ENCODE results near the gene FAT1. TPM values are rescaled to one million over a fixed set of nuclear protein-coding genes. Genes with fewer than 3 reads are reported as not detected.

FAT1 gene
- total RNA-seq, 2 donors from 2014 or later: 75.5 to 85.9 TPM

DNA sequence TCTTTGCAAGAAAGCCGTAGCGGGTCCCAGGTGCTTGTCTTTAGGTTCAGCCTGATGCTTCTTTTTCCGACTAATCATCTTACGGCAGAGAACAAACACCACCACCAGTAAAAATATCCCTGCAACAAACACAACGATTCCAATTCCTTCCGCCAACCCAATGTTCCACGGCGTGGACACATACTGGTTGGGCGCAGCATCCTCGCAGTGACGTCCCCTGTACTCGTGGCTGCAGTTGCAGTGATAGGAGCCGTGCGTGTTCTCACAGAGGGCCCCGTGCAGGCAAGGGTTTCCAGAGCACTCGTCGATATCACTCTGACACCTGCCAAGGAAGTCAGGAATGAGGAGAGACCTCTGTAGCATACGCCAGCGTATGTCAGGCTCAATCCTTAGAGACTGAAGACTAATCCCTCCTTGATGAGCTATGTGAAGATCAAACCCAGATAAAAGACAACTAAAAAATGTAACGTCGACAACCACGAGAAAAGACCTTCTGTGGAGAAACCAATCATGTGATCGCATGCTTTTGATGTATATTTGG, 126.7 kb downstream of the FAT1 start:
- DNase-seq (ENCODE audit: low spot score): no peak
- intact Hi-C loops (cut with DNase I): no loop called here

DNA sequence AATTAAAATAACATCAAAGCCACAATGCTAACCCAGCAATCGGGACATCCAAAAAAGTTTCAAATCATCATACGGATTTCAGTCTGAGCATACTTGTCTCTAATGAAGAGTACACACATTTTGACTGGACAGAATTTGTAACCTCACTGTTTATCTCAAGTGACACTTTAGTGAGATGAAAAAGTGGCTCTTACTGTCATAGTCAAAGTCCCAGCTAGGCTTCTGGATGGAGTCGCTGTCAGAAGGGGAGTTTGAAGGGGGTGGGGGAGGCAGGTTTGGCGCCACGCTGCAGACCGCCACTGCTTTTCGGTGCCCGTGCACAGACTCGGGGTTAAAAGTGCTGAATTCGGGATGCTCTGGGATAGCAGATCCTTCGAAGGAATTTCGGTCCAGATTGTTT, 127.3 kb downstream of the FAT1 start:
- no peak for DNase-seq (ENCODE audit: low spot score)
- intact Hi-C loops (cut with DNase I): no loop called here

DNA sequence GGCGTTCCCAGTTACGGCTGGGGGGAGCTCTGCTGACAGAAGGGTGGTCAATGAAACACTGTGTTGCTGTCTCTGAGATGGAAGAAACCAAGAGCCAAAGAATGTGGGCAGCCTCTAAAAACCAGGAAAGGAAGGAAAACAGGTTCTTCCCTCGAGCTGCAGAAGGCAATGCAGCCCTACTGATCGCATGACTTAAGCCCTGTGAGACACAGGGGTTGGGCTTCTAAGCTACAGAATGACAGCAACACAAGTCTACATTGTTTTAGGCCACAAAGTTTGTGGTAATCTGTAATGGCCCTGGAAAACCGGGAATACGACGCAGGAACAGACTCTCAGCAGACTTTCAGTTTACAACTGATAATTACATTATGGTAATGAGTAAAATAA, 130.1 kb downstream of the FAT1 start:
- DNase-seq (ENCODE audit: low spot score): no peak
- intact Hi-C loops (cut with DNase I): no loop called here

DNA sequence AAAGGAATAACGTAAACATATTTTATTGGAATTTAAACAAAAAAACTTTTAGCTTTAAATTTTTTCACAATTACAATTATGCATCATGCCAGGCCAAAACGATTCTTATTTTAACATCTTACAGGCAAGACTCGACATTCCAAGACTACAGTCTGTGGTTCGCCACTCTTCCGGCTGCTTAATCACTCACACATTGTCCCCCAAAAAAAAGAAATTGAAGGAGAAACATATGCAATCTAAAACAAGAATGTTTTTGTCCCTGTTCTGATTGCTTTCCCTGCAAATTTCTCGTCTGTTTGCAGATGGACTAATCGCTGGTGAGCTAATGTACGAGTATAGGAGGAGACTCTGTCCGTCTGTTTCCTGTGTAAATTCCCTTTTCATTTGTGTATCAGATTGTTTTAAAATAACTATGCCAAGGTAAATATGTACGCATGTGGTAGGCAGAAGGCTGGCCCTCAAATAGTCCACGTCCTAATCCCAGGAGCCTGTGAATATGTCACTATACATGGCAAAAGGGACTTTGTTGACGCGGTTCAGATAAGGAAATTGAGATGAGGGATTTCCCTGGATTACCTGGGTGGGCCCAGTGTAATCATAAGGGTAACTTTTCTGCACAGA, 130.6 kb downstream of the FAT1 start:
- no peak for DNase-seq (ENCODE audit: low spot score)
- intact Hi-C loops (cut with DNase I): no loop called here

- intact Hi-C loops (cut with DNase I): no loop called here
These were observed 131.2 kb downstream of the FAT1 start for GRCh38 chr4:186592445-186592844.

DNA sequence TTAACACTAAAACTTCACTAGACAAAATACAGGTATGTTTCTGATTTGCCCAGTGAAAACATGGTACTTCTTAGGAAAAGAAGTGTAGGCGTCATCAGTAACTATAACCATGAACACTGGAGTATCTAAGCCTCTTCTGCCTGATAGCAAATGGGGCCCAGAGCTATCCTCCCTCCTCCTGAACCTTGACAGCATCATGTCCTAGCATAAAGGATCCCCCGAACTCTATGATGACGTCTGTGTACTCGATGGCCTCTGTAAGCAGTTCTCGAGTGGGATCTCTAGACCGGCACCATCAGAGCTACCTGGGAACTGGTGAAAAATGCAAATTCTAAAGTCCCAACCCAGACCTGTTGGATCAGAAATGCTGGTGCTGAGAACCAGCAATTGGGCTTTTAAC, 132.0 kb downstream of the FAT1 start:
- intact Hi-C loops (cut with DNase I): no loop called here
- no peak for DNase-seq (ENCODE audit: low spot score)

More at GRCh38 chr4:186592445-186592844, 131.2 kb downstream of the FAT1 start:
- DNase-seq (ENCODE audit: low spot score): no peak

- intact Hi-C loops (cut with DNase I): loop anchor here (5.0 to 10.0 kb wide), 3 partner anchors 291 to 521 kb away; partner anchors contain the start of gene TLR3 (in 1 of the 2)
- DNase-seq (ENCODE audit: low spot score): no peak
These were observed 135.2 kb downstream of the FAT1 start for GRCh38 chr4:186588503-186588902.

DNA sequence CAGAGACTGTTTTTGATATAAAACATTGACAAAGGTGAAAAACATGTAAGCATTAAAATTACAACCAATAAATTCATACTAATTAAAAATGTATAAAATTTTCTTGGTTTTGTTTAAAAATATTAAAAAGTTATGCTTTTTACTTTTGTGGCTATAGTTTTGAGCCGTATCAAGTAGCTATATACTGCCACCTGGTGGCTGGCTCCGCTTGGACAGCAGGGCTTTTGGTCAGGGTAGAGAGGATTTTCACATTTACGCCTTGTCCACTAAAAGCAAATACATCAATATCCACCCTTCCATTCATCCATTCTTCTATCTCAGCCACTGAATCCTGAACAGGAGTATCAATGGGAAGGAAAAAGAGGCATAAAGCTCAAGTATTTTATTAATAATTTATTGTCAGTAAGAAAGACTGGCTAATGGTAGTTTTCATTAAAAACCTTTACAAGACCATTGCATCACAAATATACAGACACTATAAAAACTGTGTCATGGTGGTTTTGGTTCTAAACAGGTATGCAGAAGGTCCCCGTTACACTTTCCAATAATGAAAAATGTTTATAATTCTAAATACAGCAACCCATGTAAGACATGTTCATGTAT, 136.1 kb downstream of the FAT1 start:
- peak; percentile 89 for DNase-seq (ENCODE audit: low spot score)
- intact Hi-C loops (cut with DNase I): loop anchor here (5.0 to 10.0 kb wide), 3 partner anchors 290 to 520 kb away; partner anchors contain the start of gene TLR3 (in 1 of the 2)

DNA sequence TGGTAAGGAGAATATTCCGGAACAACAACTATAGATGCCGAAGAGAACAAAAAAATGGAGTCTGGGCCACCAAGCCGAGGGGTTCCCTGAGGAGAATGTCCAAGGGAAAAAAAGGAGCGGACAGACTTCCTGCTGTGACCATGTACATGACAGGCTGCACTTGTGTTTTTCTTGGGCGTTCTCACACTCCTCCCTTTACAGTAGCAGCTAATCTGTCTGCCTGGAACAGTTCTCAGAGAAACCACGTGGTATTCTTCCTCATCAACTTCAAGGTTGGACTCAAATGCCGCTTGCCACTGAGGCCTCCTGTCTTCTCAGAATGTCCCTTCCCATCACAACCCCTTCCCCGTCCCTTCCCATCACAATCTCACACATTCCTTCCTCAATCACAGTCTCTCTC, 137.5 kb downstream of the FAT1 start:
- intact Hi-C loops (cut with DNase I): loop anchor here (5.0 to 10.0 kb wide), 3 partner anchors 289 to 519 kb away; partner anchors contain the start of gene TLR3 (in 1 of the 2)
- no peak for DNase-seq (ENCODE audit: low spot score)

- DNase-seq (ENCODE audit: low spot score): no peak
- intact Hi-C loops (cut with DNase I): loop anchor here (5.0 to 10.0 kb wide), 3 partner anchors 288 to 518 kb away; partner anchors contain the start of gene TLR3 (in 1 of the 2)
These were observed 138.7 kb downstream of the FAT1 start for GRCh38 chr4:186584912-186585311.

DNA sequence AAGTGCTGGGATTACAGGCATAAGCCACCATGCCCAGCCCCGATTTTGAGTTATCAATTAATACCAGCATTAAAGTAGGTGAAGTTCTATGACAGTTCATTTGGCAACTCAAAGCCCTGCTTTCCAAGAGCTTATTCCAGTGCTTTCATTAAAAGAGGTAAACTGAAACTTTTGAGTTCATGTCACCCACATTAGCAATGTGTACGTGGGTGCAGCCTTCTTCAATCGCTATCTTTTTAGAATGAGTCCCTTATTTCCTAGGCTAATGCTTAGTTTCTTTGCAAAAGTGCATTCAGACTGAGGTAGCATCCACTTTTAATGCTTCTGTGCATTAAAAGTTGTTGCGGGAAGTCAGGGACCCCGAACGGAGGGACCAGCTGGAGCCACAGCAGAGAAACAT, 142.2 kb downstream of the FAT1 start:
- intact Hi-C loops (cut with DNase I): loop anchor here in 1 of 2 donors (10.0 kb wide), 1 partner anchor 287 kb away; no protein-coding TSS in a partner anchor
- DNase-seq (ENCODE audit: low spot score): no peak

DNA sequence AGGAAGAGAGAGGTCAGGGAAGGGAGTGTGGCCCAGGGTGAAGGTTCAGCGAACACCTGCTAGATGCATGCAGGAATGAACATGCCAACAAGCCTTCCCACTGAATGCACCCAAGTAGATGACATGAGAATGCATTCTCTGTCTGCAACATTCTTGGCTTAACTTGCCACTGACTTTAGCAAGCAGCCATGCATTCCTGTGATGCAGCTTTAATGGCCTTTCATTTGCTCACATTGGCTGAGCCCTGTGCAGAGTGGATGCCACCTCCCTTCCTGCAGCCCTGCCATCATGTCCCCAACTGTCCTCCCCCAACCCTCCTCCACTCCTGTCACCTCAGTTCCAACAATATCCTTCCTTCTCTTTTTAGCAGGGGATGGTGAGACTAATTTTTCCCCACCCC, 143.0 kb downstream of the FAT1 start:
- intact Hi-C loops (cut with DNase I): loop anchor here in 1 of 2 donors (10.0 kb wide), 1 partner anchor 286 kb away; no protein-coding TSS in a partner anchor
- DNase-seq (ENCODE audit: low spot score): no peak

GRCh38 chr4:186570193-186570996, 153.3 kb downstream of the FAT1 start:
- no peak for DNase-seq (ENCODE audit: low spot score)
- intact Hi-C loops (cut with DNase I): no loop called here

DNA sequence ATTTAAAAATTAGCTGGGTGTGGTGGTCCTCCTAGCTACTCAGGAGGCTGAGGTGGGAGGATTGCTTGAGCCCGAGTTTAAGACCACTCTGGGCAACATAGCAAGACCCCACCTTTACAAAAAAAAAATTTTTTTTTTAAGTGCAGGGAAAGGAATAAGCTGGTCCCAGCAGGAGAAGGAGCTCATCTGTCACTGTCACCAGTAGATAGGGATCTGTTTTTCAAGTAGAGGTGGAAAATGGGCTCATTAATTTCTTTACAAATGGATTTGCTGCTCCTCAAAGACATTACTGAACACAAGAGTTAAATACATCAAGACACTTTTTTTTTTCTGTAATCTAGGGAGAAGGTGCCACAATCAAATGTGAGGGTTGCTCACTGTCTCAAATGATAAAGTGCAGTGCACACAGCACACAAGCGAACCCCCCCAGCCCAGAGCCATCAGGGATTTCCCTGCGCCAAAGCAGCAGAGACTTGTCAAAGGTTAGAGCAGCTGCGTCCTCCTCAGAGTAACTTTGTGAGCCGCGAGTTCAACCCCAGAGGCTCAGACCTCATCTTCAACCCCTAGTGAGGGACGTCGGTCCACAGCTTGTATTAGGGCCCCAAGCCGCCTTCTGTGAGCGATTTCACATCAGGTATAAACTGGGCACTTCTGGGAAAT, 154.0 kb downstream of the FAT1 start:
- intact Hi-C loops (cut with DNase I): no loop called here
- DNase-seq (ENCODE audit: low spot score): no peak

- no peak for DNase-seq (ENCODE audit: low spot score)
- intact Hi-C loops (cut with DNase I): no loop called here
These were observed 157.6 kb downstream of the FAT1 start for GRCh38 chr4:186566068-186566467.

GRCh38 chr4:186563761-186564160, 159.9 kb downstream of the FAT1 start:
- intact Hi-C loops (cut with DNase I): no loop called here
- no peak for DNase-seq (ENCODE audit: low spot score)

GRCh38 chr4:186561748-186562147, 161.9 kb downstream of the FAT1 start:
- intact Hi-C loops (cut with DNase I): no loop called here
- DNase-seq (ENCODE audit: low spot score): no peak

DNA sequence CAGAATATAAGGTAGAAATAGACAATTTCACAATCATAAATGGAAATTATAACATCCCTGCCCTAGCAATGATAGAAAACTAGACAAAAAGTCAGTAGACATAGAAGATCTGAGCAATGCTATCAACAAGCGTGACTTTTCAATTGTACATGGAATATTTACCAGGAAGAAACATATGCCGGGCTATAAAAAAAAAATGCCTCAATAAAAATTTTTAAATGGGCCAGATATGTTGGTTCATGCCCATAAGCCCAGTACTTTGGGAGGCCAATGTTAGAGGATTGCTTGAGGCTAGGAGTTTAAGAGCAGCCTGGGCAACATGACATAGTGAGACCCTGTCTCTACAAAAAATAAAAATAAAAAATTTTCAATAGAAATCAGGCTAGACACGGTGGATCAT, 163.0 kb downstream of the FAT1 start:
- intact Hi-C loops (cut with DNase I): no loop called here
- no peak for DNase-seq (ENCODE audit: low spot score)

DNA sequence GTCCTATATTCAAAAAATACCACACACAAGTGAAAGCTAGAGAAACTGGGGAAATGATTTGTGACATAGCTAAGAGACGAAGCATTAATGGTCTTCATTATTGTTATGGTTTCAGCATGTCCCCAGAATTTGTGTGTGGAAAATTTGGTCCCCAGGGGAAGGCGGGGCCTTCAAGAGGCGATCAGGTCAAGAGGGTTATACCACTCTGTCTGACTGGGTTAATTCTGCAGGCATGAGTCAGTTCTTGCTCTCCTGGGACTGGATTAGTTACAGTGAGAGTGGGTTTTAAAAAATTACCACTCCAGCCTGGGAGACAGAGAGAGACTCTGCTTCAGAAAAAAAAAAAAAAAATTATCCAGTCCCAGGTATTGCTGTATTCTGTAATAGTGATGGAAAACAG, 166.2 kb downstream of the FAT1 start:
- intact Hi-C loops (cut with DNase I): loop anchor here in 1 of 2 donors (5.0 kb wide), 1 partner anchor 35 kb away; no protein-coding TSS in a partner anchor
- no peak for DNase-seq (ENCODE audit: low spot score)
